ENCODE measurements around the gene SLC37A3. TPM values are rescaled to one million over a fixed set of nuclear protein-coding genes. Genes with fewer than 3 reads are reported as not detected.

The SLC37A3 gene
- total RNA-seq, 1 donor from 2014 or later = 86.4 TPM

DNA sequence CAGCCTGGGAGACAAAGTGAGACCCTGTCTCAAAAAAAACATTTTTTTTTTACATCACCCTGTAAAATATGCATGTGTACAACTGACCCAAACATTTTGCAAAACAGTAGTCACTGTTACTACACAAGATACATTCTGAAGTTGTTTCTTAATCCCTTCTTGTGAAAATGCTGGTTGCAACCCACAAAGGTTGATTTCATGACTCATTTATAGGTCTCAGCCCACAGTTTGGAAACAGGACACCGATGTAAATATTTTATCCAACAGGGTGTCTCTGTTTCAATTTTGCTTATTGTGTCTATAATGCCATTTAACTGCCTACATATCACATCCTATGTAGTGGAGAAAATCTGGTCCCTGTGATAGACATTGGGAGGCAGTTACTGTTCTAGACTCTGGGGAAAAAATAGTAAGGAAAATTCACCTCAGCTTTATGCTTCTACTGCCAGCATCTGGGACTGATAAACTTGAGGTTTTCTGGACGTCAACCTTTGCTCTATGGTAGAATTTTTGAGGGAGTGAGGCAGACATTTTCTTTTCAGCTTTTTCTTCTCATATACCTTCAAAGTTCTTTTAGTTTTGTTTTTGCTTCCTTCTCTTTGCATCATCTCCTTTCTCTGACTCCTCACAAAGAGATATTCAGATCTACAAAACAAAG is 4.0 kb upstream of the SLC37A3 start:
- intact Hi-C loops (cut with micrococcal nuclease) = loop anchor here (5.0 kb wide), 1 partner anchor 520 kb away; the partner anchor contains the start of gene BRAF

DNA sequence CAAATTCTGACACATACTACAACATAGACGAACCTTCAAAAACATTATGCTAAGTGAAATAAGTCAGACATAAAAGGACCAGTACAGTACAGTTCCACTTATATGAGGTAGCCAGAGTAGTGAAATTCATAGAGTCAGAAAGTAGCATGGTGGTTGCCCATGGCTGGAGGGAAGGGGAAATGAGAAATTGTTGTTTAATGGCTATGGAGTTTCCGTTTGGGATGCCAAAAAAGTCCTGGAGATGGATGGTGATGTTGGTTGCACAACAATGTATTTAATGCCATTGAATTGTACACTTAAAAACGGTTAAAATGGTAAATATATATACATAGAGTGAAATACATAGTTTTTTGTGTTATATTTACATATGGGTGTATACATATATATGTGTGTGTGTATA is 2.1 kb upstream of the SLC37A3 start:
- intact Hi-C loops (cut with micrococcal nuclease) = loop anchor here (5.0 kb wide), 1 partner anchor 522 kb away; the partner anchor contains the start of gene BRAF

- intact Hi-C loops (cut with micrococcal nuclease) = loop anchor here (1.0 kb wide), 5 partner anchors 23 to 337 kb away; partner anchors contain the start of genes MKRN1, NDUFB2 and PARP12
Measured at GRCh38 chr7:140398821-140399220, 491 bp upstream of the SLC37A3 start.

DNA sequence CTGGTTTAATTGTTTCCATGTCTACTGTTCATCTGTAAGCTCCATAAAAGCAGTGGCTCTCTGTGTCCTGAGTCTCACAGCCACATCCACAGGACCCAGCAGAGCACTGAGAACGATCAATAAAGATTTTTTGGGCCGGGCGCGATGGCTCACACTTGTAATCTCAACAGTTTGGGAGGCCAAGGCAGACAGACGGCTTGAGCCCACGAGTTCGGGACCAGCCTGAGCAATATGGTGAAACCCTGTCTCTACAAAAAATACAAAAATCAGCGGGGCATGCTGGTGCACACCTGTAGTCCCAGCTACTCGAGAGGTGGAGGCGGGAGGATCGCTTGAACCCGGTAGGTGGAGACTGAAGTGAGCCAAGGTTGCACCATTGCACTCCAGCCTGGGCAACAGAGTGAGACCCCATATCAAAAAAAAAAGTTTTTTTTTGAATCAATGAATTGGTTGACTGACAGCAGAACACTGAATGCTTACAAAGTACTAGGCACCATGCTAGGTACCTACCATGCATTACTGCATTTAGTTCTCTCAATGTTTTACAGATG is 4.5 kb downstream of the SLC37A3 start:
- intact Hi-C loops (cut with micrococcal nuclease) = no loop called here

GRCh38 chr7:140391634-140392033 is 6.7 kb downstream of the SLC37A3 start:
- intact Hi-C loops (cut with micrococcal nuclease) = no loop called here

GRCh38 chr7:140390466-140391190 is 7.7 kb downstream of the SLC37A3 start:
- intact Hi-C loops (cut with micrococcal nuclease) = no loop called here

- intact Hi-C loops (cut with micrococcal nuclease) = no loop called here
Measured at GRCh38 chr7:140390034-140390433, 8.3 kb downstream of the SLC37A3 start.

- intact Hi-C loops (cut with micrococcal nuclease) = no loop called here
Measured at GRCh38 chr7:140389445-140389844, 8.9 kb downstream of the SLC37A3 start.

DNA sequence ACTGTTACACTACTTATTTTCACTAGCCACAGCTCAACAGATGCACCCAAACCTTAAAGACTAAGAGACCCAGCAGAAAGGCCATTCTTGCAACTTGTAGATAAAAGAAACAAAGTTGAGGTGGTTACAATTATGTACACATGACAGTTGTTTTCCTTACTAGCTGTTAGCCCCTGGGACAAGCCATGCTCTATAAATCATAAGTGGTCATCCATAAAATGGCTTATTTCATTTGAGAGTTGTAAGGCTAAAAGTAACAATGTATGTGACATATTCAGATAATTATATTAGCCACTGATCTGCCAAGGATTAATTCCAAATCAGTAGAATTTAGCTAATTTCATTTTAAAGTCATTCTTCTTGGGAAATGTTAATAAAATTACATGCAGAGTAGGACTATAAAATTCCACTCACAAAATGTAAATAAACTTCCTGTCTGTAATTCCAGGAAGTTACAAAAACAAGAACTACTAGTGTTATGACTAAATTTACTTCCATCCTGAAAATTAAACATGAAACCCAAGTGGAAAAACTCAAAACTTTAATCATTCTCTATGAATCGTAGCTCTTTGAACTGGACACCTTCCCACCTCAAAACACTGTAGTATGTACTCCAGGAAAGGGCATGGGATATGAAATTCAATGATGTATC is 13.3 kb downstream of the SLC37A3 start:
- intact Hi-C loops (cut with micrococcal nuclease) = loop anchor here (1.0 kb wide), 1 partner anchor 9 kb away; no protein-coding TSS in a partner anchor

GRCh38 chr7:140383954-140384713 is 14.2 kb downstream of the SLC37A3 start:
- intact Hi-C loops (cut with micrococcal nuclease) = loop anchor here (1.0 kb wide), 1 partner anchor 8 kb away; no protein-coding TSS in a partner anchor

DNA sequence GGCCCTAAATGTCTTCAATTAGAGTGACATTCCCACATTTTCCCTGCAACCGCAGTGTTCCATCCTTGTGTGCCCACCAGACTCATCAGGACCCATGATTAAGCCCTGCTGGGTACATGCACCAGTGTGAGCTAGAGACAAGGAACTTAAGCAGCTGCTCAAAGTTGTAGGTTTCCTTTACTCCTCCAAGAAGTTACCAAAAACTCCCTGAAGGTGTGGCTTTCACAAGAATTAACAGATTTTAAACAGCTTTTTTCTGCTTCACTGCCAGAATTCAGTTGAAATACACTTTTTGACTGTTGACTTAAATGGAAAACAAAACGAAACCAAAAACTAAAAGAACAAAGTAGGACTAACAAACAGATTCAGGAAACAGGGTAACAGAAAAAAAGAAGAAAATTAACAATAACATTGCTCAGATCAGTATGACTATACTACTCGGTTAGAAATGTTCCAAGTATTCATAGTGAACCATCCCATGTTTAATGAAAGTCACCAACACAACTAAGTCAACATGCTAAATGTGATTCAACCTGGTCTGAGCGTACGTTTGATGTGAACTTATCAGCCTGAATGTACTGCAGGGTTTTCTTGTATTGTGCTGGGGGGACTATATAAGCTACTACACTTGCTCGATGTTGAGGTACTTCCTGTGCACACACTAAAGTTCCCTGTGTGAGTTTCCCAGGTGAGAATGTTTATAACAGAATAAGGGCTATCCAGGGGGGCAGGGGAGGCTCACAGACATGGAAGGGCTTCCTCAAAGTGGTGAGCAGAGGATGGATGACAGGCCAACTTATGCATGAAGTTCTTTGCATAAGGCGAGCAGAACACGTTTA is 22.2 kb downstream of the SLC37A3 start:
- intact Hi-C loops (cut with micrococcal nuclease) = loop anchor here (1.0 to 10.0 kb wide), 12 partner anchors 8 to 1362 kb away; partner anchors contain the start of genes BRAF, MRPS33, PARP12 and RAB19

DNA sequence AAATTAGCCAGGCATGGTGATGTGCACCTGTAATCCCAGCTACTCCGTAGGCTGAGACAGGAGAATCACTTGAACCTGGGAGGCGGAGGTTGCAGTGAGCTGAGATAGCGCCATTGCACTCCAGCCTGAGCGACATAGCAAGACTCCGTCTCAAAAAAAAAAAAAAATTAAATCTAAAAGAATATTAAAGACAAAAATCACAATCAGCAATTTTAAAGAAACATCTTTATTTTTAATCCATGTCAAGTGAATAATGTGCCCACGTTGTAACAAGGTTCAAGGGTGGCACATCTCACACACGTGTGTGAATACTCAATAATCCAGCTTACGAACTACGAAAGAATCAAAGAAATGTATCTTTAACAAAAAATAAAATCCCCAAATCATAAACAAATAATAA is 23.0 kb downstream of the SLC37A3 start:
- intact Hi-C loops (cut with micrococcal nuclease) = loop anchor here (10.0 kb wide), 1 partner anchor 639 kb away; the partner anchor contains the start of gene MRPS33

GRCh38 chr7:140369294-140369693 is 29.0 kb downstream of the SLC37A3 start:
- intact Hi-C loops (cut with micrococcal nuclease) = no loop called here

DNA sequence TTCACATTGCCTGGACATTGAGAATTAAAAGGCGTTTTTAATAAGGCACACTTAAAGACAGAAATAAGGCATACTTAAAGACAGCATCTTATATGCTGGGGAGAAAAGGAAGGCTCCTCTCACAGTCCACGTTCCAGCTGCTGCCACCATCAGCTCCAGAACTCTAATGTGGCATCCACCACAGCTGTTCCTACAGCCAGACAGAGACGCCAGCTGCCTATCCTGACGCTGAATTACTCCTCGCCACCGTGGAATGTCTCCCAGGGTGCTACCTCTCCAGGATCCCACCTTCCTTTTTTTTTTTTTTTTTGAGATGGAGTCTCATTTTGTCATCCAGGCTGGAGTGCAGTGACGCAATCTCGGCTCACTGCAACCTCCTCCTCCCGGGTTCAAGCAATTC is 30.8 kb downstream of the SLC37A3 start:
- intact Hi-C loops (cut with micrococcal nuclease) = no loop called here

- intact Hi-C loops (cut with micrococcal nuclease) = no loop called here
Measured at GRCh38 chr7:140364819-140365218, 33.5 kb downstream of the SLC37A3 start.

- intact Hi-C loops (cut with micrococcal nuclease) = no loop called here
Measured at GRCh38 chr7:140360697-140361229, 37.6 kb downstream of the SLC37A3 start.

DNA sequence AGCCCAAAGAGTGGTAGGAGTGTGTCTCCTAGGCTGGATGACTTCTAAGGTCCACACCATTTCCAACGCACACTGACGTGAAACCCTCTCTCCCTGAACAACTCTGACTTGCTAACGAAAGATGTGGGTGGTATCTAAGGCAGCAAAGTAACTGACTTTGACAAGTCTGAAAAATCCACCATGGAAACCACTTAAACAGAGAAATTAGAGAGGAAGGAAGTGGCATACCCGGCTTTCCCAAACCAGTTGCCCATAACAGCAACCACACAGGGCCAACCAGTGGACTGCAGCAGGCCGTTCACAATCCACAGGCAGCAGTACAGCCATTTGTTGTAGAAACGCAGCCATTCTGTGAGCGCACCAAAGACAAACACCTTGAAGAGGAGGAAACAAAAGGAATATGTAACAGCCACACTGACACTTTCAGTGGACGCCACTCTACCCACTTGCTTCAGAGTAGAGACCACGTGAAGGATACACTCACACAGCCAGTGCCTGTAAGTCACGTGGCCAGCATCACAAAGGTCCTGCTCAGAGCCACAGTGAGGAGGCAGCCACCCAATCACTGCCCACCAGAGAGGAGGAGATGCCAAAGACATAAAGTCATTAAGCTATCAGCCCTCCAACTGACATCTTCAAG is 39.8 kb downstream of the SLC37A3 start:
- intact Hi-C loops (cut with micrococcal nuclease) = loop anchor here (1.0 kb wide), 3 partner anchors 18 to 183 kb away; no protein-coding TSS in a partner anchor

DNA sequence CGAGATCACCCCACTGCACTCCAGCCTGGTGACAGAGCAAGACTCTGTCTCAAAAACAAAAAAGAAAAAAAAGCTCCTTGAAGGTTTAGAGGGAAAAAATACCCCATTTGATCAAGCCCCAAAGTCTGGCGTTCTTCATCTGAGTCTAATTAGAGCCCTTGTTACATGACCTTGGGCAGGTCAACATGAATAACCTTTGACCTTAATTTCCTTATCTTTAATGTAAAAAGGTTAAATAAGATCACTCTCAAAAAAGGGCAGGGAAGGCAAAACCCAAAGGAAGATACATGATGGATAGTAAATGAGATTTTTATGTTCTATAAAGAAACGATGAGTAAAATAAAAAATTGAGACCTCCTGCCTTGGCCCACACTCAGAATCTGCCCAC is 40.3 kb downstream of the SLC37A3 start:
- intact Hi-C loops (cut with micrococcal nuclease) = no loop called here

GRCh38 chr7:140350056-140350455 is 48.3 kb downstream of the SLC37A3 start:
- intact Hi-C loops (cut with micrococcal nuclease) = no loop called here

All from T-helper 1 cell treated with Interleukin-12 subunit alpha and Interleukin-12 subunit beta and Interleukin-4 antibody, amounts not matched to agents 30 ng/mL and 1 ng/mL, for 36 hours (primary cell).